ENCODE data around the gene CDH4.

Gene CDH4

DNA sequence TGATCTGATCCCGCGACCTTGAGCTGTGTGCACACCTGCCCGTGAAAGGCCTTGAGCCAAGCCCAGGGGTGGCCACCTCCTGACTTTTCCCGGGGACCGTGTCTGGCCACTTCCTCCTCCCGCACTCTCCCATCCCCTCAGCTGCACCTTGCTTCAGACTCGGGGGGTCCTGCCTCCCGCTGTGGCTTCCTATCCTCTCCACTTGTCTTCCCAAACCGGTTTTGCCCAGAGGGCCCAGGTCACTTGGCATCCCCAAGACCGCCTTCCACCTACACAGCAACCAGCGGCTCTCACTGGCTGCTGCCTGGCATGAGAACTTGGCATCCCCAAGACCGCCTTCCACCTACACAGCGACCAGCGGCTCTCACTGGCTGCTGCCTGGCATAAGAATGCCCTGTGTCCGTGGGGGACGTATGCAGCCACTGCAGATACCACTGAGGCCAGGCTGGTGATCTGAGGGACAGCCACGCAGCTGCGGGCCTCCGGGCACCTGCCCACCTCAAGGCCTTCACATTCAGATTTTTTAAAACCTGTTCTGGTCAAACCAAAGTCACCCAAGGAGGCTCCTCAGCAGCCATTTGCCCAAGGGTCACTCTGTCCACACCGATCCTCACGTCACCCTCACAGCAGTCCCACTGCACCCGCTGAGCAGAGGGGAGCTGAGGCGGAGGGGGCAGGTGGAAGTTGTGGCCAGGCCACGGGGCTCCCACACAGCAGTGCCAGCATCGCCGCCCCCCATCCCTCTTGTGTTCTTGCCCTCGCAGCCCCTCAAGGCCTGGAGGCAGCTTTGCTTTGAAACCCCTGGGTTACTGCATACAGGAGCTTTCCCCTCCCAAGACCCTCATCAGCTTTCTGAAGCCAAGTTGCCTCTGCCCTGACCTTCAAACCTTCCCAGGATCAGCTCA is 568.1 kb downstream of the CDH4 start:
- no peak for DNase-seq (ENCODE audit: extremely low read depth in 1 of 2, low read depth in 1 of 2)

DNA sequence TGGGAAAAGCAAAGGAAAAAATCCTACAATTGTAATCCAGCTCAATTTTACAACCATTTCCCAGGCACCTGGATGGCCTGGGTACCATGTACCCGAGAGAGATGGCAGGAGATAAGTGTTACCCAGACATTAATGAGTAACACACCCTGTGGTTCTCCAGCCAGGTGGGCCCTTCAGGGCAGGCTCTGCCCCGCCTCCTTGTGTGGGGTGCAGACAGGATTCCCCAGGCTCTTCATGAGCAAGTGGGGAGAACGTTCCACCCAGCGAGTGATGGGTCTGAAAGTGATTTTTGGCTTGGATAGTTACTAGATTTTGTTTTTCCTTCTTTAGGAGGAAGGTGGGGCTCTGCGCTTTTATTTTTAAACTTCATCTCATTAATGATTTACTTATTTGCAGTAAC is 569.7 kb downstream of the CDH4 start:
- DNase-seq (ENCODE audit: extremely low read depth in 1 of 2, low read depth in 1 of 2): no peak

DNA sequence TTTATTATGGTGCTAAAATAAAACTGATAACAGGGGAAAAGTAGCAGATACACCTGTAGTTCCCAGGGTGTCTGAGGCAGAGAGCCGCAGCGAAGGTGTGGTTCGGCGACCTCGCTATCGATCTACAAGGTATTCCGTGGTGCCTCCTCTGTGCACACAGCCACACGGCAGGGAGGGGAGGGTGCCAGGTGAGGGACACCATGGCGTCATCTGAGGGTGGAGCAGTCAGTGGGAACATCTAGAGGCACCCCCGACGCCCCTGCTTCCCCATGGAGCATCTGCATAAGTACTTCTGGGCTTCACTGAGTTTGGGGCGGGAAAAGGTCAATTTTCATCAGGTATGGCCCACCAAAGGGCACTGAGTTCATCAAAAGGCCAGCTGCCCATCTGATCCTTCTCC is 570.3 kb downstream of the CDH4 start:
- DNase-seq (ENCODE audit: extremely low read depth in 1 of 2, low read depth in 1 of 2): no peak

GRCh38 chr20:61823242-61823641 is 571.2 kb downstream of the CDH4 start:
- DNase-seq (ENCODE audit: extremely low read depth in 1 of 2, low read depth in 1 of 2): no peak

DNA sequence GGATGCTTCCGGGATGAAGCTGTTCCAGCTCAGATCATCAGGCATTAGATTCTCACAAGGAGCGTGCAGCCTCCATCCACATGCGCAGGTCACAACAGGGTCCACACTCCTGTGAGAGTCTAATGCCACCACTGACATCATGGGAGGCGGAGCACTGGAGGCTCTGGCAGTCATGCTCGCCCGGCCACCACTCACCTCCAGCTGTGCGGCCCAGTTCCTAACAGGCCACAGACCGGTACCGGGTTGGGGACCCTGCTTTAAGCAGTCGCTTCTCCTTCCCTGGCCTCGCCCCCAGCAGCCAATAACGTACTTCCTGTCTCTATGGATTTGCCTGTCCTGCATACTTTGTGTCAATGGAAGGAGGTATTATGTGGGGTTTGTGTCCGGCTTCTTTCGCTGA is 576.8 kb downstream of the CDH4 start:
- DNase-seq (ENCODE audit: extremely low read depth in 1 of 2, low read depth in 1 of 2): no peak

DNA sequence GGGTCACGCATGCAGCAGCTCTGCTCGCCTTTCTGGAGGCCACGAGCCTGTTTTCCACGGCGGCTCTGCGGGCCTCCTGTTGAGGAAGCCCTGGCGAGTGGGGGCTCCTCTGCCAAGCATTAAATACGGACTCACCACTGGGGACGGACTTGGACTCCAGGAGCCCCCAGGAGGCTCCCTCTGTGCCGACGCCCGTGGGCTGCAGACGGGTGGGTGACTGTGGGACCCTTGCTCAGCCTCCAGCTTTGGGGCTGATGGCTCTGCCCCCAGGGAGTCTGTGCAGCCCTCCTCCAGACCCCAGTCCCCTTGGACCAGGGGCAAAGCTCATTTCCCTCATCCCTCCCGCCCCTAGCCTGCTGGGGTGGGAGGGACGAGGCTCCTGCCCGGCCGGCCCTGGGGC is 577.5 kb downstream of the CDH4 start:
- DNase-seq (ENCODE audit: extremely low read depth in 1 of 2, low read depth in 1 of 2): no peak

- DNase-seq (ENCODE audit: extremely low read depth in 1 of 2, low read depth in 1 of 2): no peak
Measured at GRCh38 chr20:61830241-61830930, 578.3 kb downstream of the CDH4 start.

DNA sequence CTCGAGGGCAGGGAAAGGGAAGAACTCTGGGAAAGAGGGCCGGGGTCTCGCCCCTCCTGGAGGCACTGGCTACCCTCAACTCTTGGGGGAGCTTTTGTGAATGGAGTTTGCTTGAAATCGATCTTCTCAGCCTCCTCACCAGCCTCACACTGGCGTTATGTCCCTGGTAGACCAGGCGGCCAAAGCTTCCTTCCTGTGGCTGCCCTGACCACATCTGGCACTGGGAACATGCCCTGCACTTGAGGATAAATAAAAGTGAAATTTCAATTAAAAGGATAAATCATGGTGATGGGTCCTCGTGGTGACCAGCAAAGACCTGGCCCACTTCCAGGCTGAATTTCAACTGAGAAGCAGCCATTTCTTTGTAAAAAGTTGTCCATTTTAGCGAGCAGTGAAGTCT is 578.9 kb downstream of the CDH4 start:
- no peak for DNase-seq (ENCODE audit: extremely low read depth in 1 of 2, low read depth in 1 of 2)

DNA sequence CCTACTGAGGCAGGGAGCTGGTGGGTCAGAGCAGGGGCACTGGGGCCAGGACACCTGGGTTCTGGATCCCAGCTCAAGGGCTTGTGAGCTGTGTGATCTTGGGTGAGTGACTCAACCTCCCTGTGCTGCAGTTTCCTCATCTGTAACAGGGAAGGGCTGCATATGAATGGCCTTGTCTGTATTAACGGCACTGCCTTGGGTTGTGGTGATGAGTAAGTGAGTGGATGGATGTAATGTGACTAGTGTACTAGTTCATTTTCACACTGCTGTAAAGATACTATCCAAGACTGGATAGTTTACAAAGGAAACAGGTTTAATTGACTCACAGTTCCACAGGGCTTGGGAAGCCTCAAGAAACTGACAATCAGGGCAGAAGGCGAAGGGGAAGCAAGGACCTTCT is 580.1 kb downstream of the CDH4 start:
- no peak for DNase-seq (ENCODE audit: extremely low read depth in 1 of 2, low read depth in 1 of 2)

- DNase-seq (ENCODE audit: extremely low read depth in 1 of 2, low read depth in 1 of 2): no peak
Measured at GRCh38 chr20:61833807-61834610, 581.9 kb downstream of the CDH4 start.

GRCh38 chr20:61835301-61835700 is 583.2 kb downstream of the CDH4 start:
- no peak for DNase-seq (ENCODE audit: extremely low read depth in 1 of 2, low read depth in 1 of 2)

DNA sequence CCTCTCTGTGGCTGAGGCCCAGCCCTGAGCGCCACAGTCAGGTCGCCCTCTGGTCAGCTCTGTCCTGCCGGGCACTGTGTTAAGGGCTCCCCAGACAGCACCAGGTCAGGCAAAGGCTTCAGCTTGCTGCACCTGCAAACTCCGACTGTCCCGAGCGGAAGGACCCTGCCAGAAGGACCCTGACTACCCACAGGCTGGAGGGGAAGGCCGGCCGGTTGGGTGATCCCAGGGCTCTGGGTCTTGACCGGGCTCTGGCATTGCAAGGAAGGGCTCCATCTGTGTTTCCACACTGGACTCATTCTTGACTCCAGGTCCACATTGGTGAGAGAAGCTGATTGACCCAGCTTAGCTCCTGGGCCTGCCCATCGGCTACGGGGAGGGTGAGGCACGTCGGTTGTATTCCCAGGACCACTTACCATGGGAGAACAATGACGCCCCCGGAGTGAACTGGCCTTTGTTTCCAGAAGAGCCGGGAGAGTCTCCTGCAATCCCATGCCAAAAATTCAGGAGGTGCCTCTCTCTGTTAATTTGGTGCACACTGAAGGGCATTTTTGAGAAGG is 583.8 kb downstream of the CDH4 start:
- no peak for DNase-seq (ENCODE audit: extremely low read depth in 1 of 2, low read depth in 1 of 2)

DNA sequence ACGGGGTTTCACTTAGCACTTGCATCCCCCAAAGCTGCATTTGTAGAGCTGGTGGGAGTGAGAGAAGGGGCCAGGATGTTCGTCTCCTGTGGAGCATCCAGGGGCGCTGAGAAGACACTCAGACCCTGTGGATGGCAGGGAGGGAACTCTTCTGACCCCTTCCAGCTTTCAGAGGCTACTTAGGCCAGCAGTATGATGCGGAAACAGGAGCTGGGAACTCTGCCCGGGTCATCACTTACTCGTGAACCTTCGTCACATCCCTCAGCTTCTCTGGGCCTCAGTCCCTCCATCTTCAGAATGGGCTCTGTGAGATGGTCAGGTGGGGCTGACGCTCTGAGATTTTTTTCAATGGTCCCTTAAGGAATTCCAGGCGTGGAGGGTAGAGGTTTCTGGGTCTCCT is 585.1 kb downstream of the CDH4 start:
- no peak for DNase-seq (ENCODE audit: extremely low read depth in 1 of 2, low read depth in 1 of 2)

DNA sequence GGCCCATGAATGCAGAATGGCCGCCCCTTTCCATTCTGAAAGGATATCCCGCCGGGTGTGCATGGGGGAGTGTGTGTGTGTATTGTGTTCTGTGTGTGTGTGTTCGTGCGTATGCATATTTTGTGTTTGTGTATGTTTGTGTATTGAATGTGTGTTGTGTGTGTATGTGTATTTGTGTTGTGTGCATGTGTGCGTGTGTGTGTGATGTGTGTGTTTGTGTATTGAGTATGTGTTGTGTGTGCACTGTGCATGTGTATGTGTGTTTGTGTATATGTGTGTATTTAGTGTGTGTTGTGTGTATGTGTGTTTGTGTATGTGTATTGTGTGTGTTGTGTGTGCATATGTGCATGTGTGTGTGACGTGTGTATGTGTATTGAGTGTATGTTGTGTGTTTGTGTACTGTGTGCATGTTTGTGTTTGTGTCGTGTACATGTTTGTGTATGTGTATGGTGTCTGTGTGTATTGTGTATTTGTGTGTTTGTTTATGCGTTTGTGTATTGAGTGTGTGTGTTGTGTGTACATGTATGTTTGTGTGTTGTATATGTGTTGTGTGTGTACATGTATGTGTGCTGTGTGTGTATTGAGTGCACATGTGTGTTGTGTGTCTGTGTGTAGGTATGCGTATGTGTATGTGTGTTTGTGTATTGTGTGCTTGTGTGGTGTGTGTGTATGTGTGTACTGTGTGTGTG is 587.3 kb downstream of the CDH4 start:
- DNase-seq (ENCODE audit: extremely low read depth in 1 of 2, low read depth in 1 of 2): no peak

GRCh38 chr20:61839912-61840778 is 588.1 kb downstream of the CDH4 start:
- no peak for DNase-seq (ENCODE audit: extremely low read depth in 1 of 2, low read depth in 1 of 2)

DNA sequence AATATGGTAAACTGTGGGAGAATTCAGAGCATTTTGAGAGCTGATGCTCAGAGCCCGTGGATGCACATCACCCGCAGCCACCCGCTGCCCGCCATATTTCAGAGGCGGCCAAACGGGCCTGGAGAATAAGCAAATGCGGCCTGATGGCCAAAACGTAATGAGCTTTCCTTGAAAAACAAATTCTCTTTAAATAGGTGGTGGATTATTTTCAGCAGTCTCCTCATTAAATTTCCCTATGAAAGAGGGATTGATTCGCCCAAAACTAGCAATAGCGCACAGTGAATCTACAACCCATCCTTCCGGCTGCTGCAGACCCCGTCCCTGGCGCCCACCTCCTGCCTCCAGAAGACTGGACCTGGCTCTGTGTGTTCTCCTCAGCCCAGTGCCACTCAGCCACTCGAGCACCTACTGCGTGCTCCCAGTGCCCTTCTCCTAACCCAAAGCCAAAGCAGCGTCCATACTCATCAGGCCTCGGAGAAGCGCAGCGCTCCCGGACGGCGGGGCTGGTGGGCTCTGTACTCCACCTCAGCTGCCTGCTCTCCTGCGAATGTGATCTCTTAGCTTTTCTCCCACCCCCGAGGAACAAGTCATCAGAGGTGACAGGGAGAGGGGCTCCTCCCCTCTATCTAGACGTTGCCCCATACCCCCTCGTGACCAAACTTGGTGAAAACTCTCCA is 588.9 kb downstream of the CDH4 start:
- no peak for DNase-seq (ENCODE audit: extremely low read depth in 1 of 2, low read depth in 1 of 2)

GRCh38 chr20:61841551-61841950 is 589.5 kb downstream of the CDH4 start:
- DNase-seq (ENCODE audit: extremely low read depth in 1 of 2, low read depth in 1 of 2): no peak

DNA sequence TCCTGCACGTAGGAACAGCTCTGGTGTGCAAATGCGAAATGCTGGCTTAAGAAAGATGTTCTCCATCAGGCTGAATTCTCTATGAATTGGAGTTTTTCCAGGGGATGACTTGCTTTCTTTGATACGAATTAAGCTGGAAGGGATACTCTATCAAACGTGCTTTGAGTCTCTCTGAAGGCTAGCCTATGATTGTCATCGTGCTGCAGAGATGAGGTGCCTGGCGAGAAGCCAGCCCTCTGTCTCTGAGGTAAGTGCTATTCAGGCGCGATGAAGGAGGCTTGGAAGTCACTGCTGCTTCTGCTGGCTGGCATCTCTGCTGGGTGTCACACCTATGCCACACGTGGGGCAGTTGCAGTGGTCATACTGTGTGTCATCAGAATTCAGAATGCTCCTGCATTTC is 589.9 kb downstream of the CDH4 start:
- DNase-seq (ENCODE audit: extremely low read depth in 1 of 2, low read depth in 1 of 2): no peak

DNA sequence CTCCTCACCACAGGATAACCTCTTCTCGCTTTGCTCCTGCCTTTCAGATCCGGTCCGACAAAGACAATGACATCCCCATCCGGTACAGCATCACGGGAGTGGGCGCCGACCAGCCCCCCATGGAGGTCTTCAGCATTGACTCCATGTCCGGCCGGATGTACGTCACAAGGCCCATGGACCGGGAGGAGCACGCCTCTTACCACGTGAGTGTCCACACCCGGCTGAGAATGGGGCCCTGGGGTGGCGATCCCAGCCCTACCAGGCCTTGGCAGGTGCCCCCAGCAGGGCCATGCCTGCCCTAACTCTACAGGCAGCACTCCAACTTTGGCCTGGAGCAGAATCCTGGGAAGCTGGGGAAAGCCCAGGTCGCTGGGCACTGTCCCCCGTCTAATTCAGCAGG is 592.6 kb downstream of the CDH4 start:
- no peak for DNase-seq (ENCODE audit: extremely low read depth in 1 of 2, low read depth in 1 of 2)

Data from activated CD8-positive, alpha-beta memory T cell treated with anti-CD3 and anti-CD28 coated beads for 1 hour (primary cell).